SK-N-SH treated with all-trans-retinoic acid at 6 μM for 48 hours (cell line): ENCODE results near the gene CLTA.

ENCODE experiments used
- CREB5 ChIP-seq: fragments of 250-450 bp; sonication (Bioruptor Pico); IDR thresholded peaks from 2 replicates; pipeline ENCODE4 v1.5.1; 2020; ENCODE audit warnings: low read depth, mild to moderate bottlenecking, moderate library complexity
- PATZ1 ChIP-seq: fragments of 250-450 bp; sonication (Bioruptor Pico); IDR thresholded peaks from 2 replicates; pipeline ENCODE4 v1.8.0; 2020; ENCODE audit warnings: mild to moderate bottlenecking, moderate library complexity, borderline replicate concordance
- ZFP3 ChIP-seq: fragments of 250-450 bp; sonication (Bioruptor Pico); IDR thresholded peaks from 2 replicates; pipeline ENCODE4 v1.5.0; 2020; ENCODE audit warnings: mild to moderate bottlenecking, moderate library complexity
- ZFP30 ChIP-seq: fragments of 450-650 bp; formaldehyde crosslinking; IDR thresholded peaks from 2 replicates; pipeline ENCODE4 v1.5.0; 2022; ENCODE audit warnings: mild to moderate bottlenecking, moderate library complexity
- TF ChIP-seq, protein P1 (sequence below): fragments of 250-450 bp; sonication (Bioruptor Pico); IDR thresholded peaks from 2 replicates; pipeline ENCODE4 v1.5.0; 2020; ENCODE audit warnings: mild to moderate bottlenecking, moderate library complexity

- no peak for TF ChIP-seq ZFP3 (CRISPR knock-in tag)
- TF ChIP-seq PATZ1 (CRISPR knock-in tag): no peak
- TF ChIP-seq, protein P1, sequence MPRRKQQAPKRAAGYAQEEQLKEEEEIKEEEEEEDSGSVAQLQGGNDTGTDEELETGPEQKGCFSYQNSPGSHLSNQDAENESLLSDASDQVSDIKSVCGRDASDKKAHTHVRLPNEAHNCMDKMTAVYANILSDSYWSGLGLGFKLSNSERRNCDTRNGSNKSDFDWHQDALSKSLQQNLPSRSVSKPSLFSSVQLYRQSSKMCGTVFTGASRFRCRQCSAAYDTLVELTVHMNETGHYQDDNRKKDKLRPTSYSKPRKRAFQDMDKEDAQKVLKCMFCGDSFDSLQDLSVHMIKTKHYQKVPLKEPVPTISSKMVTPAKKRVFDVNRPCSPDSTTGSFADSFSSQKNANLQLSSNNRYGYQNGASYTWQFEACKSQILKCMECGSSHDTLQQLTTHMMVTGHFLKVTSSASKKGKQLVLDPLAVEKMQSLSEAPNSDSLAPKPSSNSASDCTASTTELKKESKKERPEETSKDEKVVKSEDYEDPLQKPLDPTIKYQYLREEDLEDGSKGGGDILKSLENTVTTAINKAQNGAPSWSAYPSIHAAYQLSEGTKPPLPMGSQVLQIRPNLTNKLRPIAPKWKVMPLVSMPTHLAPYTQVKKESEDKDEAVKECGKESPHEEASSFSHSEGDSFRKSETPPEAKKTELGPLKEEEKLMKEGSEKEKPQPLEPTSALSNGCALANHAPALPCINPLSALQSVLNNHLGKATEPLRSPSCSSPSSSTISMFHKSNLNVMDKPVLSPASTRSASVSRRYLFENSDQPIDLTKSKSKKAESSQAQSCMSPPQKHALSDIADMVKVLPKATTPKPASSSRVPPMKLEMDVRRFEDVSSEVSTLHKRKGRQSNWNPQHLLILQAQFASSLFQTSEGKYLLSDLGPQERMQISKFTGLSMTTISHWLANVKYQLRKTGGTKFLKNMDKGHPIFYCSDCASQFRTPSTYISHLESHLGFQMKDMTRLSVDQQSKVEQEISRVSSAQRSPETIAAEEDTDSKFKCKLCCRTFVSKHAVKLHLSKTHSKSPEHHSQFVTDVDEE (CRISPR knock-in tag): no peak
- TF ChIP-seq CREB5: no peak
- no peak for TF ChIP-seq ZFP30 (CRISPR knock-in tag)
Measured at GRCh38 chr9:36162211-36162738, 28.4 kb upstream of the CLTA start.
